COLO668 (cell line): Measurements from ENCODE around the gene C1RL.

ENCODE experiments used
- DNase-seq: peaks from one replicate; lab custom pipeline; 2025; ENCODE audit not compliant: unreplicated experiment; lab: John Stamatoyannopoulos, UW

The C1RL gene

GRCh38 chr12:7137908-7138307, 28.9 kb upstream of the C1RL start:
- DNase-seq: no peak

- no peak for DNase-seq
Observed at GRCh38 chr12:7136676-7137075, 27.7 kb upstream of the C1RL start.

DNA sequence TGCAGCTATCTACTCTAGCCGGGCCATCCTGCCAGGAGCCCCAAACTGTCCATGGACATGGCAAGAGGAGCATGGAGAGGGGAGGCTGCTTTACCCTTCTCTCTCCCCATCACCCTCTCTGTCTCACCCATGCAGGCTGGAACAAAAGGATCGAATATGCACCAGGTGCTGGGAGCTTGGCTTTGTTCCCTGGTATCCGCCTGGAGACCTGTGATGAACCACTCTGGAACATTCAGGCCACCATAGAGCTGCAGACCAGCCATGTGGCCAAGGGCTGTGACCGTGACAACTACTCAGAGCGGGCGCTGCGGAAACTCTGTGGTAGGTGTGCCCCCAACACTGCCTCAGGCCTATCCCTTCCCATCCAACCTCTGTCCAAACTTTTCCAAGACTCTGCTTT, 27.1 kb upstream of the C1RL start:
- no peak for DNase-seq

- no peak for DNase-seq
Observed at GRCh38 chr12:7134396-7135166, 25.6 kb upstream of the C1RL start.

- no peak for DNase-seq
Observed at GRCh38 chr12:7131502-7131866, 22.5 kb upstream of the C1RL start.

DNA sequence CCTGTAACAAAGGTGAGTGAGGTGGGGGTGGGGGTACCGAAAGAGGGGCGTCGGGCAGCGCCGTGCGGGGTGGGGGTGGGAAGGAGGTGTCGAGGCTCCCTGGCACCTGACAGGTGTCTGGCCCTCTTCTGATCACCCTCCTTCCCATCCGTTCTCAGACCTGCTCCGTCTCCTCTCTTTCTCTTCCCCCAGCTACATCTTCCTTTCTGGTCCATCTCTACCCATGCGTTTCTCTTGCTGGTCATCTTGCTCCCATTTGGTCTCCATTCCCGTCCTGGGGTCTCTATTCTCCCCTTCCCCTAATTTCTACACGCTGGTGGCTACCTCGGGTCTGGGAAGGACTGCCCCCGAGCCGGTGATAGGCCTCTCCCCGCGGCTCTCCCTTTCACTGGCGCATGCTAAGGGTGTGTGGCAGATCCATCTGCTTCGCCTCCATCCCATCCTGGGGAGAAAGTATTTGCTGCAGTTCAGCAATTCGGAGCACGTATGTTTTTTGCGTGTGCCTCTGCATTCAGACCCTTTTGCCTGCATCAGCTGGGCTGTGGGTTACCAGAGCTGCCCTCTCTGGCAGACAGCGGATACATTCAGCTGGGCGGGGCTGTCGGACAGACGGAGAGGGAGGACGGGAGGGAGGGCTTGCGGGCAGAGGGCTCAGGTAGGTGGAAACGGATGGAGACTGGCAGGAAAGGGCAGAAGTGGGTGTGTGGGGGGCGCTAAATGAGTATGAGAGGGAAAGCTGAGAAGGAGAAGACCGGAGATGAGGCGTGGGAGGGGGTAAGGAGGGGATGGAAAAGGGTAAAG, 21.9 kb upstream of the C1RL start:
- DNase-seq: peak; percentile 49

DNA sequence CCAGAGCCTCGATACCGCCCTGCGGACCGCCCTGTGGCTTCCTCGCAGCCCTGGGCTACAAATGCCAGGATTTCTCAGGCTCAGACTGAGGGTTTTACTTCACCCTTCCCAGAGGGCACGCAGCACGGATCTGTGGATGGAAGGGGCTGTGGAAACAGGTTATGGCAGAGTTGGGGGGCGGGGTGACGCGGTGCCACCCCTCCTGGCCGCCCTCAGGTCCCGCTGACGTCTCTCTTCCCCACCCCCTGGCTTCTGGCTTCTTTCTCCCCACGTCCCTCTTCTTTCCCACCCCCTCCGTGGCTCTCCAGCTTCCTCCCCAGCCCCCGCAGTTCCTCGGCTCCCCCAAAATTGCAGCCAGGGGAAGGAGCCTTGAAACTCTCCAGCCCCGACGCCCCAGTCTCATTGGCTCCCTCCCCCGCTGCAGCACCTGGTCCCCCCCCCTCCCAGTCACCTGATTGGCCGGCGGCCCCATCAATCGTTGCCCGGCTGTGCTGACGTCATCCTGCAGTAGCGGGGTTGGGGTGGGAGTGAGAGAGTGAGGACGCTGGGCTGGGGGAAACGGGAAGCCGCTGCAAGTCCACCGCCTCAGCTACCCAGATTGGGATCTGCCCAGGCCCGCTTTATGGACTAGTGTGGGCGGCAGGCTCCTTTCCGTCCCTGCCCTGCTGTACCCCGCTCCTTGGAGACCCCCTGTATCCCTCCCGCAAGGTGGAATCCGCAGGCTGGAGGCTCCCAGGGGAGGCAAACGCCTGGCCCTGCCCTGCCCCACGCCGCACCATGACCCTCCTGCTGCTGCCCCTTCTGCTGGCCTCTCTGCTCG, 21.1 kb upstream of the C1RL start, which contains the start of gene CLSTN3:
CLSTN3 (plus strand) TSS at position 500 of the 820 bp plus-strand sequence; CDS start at position 778, 278 bp downstream.
- peak; percentile 74 for DNase-seq

- no peak for DNase-seq
Observed at GRCh38 chr12:7129287-7129871, 20.4 kb upstream of the C1RL start.

GRCh38 chr12:7128681-7129286, 19.8 kb upstream of the C1RL start, which contains the start of gene RBP5:
RBP5 (minus strand) TSS chr12:7128889; CDS start chr12:7128775, 114 bp downstream.
- no peak for DNase-seq

- DNase-seq: no peak
Observed at GRCh38 chr12:7127916-7128626, 19.1 kb upstream of the C1RL start.

- no peak for DNase-seq
Observed at GRCh38 chr12:7125632-7126227, 16.7 kb upstream of the C1RL start.

DNA sequence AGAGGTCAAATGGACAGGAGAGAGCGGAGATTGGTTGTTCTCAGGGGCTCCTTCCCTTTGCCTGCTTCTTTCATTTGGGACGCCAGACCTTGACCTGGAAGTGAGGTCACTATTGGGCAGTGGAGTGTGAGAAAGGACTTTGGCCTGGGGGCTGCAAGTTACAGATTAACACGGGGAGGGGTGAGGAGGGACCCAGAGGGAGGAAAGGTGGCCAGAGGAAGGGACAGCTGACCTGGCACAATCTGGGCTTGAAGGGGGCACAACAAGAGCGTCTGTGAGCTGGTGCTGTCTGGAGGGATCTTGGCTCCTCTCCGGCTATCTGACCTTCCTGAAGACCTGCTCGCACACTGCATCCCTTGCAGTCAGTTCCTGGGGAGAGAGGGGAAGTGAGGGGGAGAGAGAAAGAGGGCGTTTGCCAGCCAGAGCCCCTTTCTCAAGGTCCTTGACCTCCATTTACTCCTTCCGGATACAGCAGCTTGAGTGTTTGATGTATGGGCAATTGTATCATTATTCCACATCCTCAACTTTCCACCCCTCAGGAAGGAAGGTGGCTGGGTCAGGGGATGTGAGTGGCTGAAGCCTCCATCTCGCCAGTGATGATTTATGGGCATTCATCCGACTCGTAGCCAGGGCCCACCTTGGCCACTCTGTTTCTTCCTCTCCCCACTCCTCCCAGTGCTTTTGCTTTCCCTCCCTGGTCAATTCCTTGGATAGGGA, 14.9 kb upstream of the C1RL start:
- no peak for DNase-seq

- no peak for DNase-seq
Observed at GRCh38 chr12:7122811-7123769, 14.1 kb upstream of the C1RL start.

DNA sequence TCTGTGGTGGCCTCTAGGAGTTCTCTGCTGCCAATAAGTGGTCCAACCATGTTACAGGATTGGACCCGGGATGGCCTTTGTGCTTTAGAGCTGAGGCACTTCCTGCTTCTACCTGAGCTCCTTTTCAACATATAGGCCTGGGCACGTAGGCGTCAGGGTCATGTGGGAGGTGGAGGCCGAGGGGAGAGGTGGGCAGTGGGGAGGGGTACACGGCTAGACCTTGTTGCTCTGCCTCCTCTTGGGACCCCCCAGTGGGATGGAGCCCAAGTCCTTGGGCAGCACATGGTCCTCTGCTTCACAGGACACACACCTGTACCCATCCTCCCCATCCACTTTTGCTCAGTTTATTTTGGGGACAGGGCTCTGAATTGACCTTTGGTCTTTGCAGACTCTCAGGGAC, 12.3 kb upstream of the C1RL start:
- DNase-seq: no peak

DNA sequence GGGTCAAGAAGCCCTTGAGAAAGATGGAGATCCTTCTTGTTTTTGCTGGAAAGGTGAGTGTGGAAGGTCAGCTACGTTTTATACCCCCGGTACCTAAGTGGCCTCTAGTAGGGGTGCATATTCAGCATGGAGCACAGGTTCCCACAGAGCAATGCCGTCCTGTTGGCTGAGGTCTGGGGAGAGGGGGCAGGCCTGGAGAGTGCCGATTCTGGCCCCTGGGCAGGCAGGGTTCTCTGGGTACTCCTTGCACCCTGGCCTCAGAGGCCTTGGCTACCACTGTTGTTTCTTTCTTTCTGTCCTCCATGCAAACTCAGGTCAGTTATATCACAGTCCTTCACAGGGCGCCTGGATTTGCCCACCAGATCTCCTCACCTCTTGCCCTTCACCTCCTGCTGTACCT, 11.2 kb upstream of the C1RL start:
- DNase-seq: no peak

GRCh38 chr12:7118881-7119280, 9.9 kb upstream of the C1RL start:
- no peak for DNase-seq

GRCh38 chr12:7117670-7118069, 8.7 kb upstream of the C1RL start:
- DNase-seq: no peak

GRCh38 chr12:7116916-7117315, 7.9 kb upstream of the C1RL start:
- DNase-seq: no peak
